VCaP (cell line): ENCODE results near the gene TBATA.

Experiments
- H3K27ac ChIP-seq: fragments of 450-650 bp; 2 replicates; pipeline ENCODE4 v1.5.1; 2017
- CTCF ChIP-seq: fragments of 450-650 bp; conservative IDR thresholded peaks from 2 replicates; pipeline ENCODE4 v1.5.1; 2017; ENCODE audit warnings: mild to moderate bottlenecking, moderate library complexity

The TBATA gene

GRCh38 chr10:70815504-70816219 is 30.5 kb upstream of the TBATA start, which contains the start of gene SGPL1:
Gene SGPL1, plus strand, starts transcription at chr10:70815948. Its CDS starts 906 bp downstream, at chr10:70816854.
- H3K27ac ChIP-seq: peak within 1 kb of the TSS; percentile 88
- TF ChIP-seq CTCF: peak; percentile 98

GRCh38 chr10:70814126-70814525 is 28.9 kb upstream of the TBATA start:
- no peak for TF ChIP-seq CTCF
- no peak overlapping the region for H3K27ac ChIP-seq

GRCh38 chr10:70812814-70813213 is 27.6 kb upstream of the TBATA start:
- TF ChIP-seq CTCF: no peak
- no peak overlapping the region for H3K27ac ChIP-seq

GRCh38 chr10:70811881-70812280 is 26.7 kb upstream of the TBATA start:
- no peak for TF ChIP-seq CTCF
- H3K27ac ChIP-seq: no peak overlapping the region

GRCh38 chr10:70810967-70811366 is 25.8 kb upstream of the TBATA start:
- H3K27ac ChIP-seq: no peak overlapping the region
- no peak for TF ChIP-seq CTCF

- TF ChIP-seq CTCF: no peak
- no peak overlapping the region for H3K27ac ChIP-seq
Measured at GRCh38 chr10:70809726-70810125, 24.5 kb upstream of the TBATA start.

- no peak for TF ChIP-seq CTCF
- no peak overlapping the region for H3K27ac ChIP-seq
Measured at GRCh38 chr10:70809011-70809611, 23.9 kb upstream of the TBATA start.
